Measurements from ENCODE around the gene GPR160.
"Not testable (repeated sequence)": the region's sequence is repeated elsewhere in the genome, so short reads cannot be mapped to it uniquely, and the experiment has no call there.

GPR160 gene

DNA sequence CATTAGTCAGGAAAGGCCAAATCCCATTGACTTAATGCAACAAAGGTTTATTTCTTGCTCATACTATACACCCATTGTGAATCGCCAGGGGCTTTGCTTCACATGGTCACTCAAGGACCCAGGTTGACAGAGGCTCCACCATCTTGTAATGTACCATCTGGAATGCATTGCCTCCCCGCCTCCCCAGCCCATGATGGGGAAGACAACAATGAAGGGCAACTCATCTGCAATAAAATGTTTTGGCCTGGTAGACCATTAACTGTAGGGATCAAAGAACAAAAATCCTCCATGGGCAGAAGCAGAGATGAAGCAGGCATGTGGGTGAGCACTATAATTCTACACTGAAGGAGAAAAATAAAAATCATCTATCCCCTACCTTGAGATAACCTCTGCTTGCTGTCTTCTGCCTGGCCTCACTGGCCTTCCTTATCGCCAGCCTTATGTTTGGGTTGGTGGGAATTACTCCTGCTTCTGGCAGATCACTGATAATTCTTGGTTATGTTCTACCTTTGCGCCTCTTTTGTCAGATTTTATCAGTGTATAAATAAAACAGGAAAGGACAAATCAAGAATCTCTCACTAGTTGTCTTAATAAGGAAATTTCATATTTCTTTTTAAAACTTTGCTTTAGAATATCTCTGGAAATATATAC is 37.8 kb downstream of the GPR160 start:
- DNase-seq: no peak

- DNase-seq: no peak
Observed at GRCh38 chr3:170076715-170077238, 39.0 kb downstream of the GPR160 start.

DNA sequence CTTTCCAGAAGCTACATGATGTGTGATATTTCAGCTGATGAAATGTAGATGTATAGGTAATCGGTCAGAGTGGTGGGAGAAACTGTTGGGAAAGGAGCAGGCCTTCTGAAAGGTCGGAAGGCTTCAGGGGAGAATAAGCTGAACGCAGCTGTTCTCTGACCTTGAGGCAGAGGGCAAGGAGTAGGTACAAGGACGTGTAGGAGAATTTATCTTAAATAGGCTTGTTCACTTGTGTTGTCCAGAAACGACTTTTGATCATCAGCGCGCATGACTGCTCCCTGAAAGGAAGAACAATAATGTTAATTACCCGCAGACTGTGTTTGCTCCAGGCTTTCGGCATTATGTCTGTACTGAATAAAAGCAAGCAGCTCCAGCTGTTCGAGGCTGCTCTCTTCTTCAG is 39.6 kb downstream of the GPR160 start:
- DNase-seq: no peak

- DNase-seq: no peak
Observed at GRCh38 chr3:170078620-170079281, 41.0 kb downstream of the GPR160 start.

GRCh38 chr3:170079536-170080165 is 41.9 kb downstream of the GPR160 start:
- no peak for DNase-seq

GRCh38 chr3:170080605-170081004 is 42.8 kb downstream of the GPR160 start:
- no peak for DNase-seq

DNA sequence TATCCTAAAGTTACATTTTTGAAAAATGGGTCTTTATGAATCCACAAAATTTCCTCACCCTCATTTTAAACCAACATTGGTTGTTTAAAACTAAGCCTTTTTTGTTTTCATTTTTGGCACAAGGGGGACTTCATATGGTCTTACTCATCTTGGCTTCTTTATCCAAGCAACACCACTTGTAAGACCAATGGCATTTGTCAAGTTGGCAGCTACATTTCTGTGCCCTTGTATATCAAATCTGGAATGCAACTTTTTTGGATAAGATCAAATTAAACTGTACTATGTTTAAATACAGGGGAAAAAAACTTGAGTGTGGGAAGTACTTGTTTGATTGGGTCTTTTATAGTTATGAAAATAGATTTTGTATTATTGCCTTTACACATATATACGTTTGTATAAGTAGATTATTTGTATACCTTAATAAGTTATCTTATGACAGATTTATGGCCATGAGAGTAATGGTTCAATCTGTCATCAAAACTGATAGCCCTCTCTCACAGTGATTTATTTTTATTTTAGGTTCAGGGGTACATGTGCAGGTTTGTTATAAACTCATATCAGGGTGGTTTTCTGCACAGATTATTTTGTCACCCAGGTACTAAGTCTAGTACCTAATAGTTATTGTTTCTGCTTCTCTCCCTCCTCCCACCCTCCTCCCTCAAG is 43.4 kb downstream of the GPR160 start:
- no peak for DNase-seq

GRCh38 chr3:170083343-170083742 is 45.5 kb downstream of the GPR160 start:
- no peak for DNase-seq

GRCh38 chr3:170085396-170085795 is 47.6 kb downstream of the GPR160 start:
- no peak for DNase-seq

DNA sequence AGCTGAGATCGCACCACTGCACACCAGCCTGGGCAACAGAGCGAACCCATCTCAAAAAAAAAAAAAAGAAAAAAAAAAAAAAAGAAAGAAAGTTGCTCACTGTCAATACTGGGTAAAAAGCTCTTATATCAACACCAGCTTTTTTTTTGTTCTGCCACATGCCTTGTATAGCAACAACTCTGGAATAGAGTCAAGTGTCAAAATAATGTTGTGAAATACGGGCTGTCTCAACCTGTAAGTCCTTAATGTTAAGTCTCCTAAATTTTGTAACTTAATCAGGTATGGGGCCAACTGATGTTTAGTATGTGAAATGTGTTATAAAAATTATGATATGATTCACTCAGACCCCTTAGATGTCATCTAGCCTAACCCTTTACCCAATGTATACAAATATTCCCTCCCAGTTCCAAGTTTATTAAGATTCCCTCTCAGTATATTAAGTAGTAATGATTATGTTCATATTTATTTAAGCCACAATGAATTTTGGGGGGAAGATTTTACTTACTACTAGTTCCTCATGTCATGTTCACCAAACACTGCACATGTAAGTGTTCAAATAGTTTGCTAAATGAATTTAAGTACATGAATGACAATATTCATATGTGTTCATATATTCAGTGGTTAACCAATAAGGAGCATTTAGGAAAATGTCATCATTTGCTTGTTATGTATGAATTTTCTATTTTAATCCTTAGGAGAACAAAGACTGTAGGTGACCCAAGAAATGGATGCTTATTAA is 52.2 kb downstream of the GPR160 start:
- no peak for DNase-seq

GRCh38 chr3:170090601-170090981 is 52.8 kb downstream of the GPR160 start:
- DNase-seq: no peak

DNA sequence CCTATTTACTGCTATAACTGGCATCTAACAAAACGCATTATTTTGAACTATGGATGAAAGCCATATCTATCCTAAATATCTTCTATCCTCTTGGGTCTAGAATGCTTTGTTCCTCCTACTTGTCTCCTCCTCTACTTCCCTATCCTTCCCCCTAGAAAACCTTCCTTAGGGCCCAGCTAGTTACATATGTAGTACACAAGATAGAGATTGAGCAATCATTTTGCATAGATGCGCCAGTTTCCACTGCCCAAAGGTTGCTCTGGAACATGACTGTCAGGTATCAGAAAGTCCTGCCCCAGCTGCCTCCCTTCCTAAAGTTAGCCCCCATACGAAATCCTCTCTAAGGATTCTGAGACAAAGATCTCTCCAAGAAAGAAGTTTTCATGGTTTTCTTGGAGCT is 55.1 kb downstream of the GPR160 start:
- no peak for DNase-seq

- no peak for DNase-seq
Observed at GRCh38 chr3:170095771-170096170, 58.0 kb downstream of the GPR160 start.

GRCh38 chr3:170096342-170096741 is 58.5 kb downstream of the GPR160 start:
- no peak for DNase-seq

DNA sequence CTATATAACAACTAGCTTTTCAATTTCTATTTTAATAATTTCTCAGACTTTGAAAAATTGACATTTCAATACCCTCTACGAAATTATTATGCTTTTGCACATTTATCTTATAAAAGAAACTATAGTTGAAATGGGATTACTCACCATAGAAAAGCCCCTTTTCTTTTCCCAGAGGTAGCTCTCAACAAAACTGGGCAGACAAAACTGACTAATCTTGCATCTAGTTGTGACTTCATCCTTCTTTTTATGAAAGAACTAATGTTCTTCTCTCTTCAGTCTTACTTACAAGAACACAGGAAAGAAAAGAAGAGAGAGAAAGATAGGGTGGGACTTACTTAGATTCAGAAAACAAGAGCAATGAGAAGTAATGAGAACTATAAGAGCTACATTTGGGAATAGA is 61.0 kb downstream of the GPR160 start:
- no peak for DNase-seq

DNA sequence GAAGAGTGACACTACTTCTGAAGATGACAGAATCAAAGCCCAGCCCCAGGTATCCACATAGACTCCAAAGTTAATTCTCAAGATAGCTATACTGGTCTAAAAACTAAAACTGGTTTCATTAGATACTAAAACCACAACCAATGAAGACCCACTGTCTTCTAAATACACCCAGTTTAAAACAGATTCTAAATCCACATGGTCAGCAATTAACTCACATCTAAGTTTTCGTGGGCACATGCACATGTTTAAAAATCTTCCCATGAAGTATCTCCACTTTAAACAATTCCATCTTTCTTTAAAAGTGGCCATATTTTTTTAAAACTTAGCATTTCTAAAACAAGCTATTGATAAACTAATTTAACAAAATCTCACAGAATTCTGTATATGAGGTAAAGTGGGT is 63.1 kb downstream of the GPR160 start:
- DNase-seq: no peak

GRCh38 chr3:170102431-170102830 is 64.6 kb downstream of the GPR160 start:
- no peak for DNase-seq

GRCh38 chr3:170107941-170108340 is 70.1 kb downstream of the GPR160 start:
- DNase-seq: no peak

GRCh38 chr3:170108955-170109354 is 71.2 kb downstream of the GPR160 start:
- no peak for DNase-seq

DNA sequence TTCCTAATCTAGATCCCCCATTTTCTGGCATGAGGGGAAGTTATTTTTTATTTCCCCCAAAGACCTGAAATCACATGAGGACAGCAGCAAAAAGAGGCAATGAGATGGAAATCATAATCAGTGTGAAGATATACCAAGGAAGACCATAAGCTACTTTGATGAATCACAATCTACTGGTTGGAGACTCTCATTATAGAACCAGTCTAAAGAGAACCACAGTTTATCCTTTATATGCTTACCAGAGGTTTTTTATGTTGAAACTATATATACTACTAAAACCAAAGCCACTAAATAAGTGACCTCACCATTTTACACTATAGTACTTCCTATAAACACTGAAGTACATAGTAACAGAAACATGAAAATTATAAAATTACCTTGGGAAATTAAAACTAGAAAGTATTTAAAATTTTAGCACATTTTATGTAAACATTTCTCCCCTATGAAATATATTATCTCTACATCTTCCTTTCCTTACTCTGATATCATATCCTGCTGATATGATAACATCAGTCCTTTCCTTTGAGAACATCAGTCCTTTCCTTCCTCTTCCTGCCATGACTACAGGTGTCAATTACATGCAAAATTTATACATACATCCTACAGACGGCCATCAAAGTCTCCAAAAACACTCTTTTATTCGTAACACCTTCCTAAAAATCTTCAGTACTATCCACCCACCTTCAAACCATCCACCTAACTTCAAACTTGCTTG is 71.9 kb downstream of the GPR160 start:
- DNase-seq: no peak

DNA sequence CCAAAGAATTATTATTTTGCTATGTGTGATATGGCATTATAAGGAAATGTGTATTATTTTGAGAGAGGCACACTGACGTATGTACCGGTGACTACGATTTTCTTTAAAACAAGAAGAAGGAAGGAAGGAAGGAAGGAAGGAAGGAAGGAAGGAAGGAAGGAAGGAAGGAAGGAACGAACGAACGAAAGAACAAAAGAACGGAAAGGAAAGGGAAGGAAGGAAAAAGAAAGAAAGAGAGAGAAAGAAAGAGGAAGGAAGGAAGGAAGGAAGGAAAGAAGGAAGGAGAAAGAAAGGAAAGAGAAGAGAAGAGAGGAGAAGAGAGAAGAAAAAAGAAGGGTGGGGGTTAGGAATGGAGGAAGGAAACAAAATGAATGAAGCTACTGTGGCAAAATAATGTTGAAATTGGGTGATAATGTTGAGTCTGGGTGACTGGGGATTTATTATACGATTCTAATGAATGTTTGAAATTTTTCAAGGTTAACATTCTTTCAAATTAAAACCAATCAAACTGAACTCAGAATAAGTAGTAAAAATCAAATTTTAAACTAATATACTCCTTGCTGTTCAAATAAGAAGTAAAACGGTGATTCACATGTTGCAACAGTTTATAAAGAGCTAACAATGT is 73.5 kb downstream of the GPR160 start:
- DNase-seq: no peak

DNA sequence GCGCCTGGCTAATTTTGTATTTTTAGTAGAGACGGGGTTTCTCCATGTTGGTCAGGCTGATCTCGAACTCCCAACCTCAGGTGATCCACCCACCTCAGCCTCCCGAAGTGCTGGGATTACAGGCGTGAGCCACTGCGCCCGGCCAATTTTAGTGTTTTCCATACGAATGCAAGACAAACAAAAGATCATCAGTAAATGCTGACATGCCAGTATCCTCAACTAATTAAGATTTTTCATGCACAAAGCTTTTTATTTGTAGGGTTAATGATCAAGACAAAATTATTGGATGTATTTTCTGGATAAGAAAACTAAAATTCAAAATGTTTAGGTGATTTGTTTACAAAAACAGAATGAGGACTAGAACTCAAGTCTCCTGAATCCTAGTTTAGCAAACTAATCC is 76.4 kb downstream of the GPR160 start:
- not testable (repeated sequence) for DNase-seq
